GM19397 (cell line): ENCODE measurements around the gene ST6GAL2.

Experiments
- ATAC-seq: cut with Tn5 transposase; IDR thresholded peaks from one replicate; pipeline ENCODE4 v1.9.1; 2021; ENCODE audit warnings: mild to moderate bottlenecking, moderate library complexity; ENCODE audit not compliant: unreplicated experiment

The ST6GAL2 gene

GRCh38 chr2:106758901-106759497 is 127.0 kb downstream of the ST6GAL2 start:
- ATAC-seq, result no peak
